Kidney glomerular epithelial cell (primary cell): ENCODE measurements around the gene CCDC90B.
"Not testable (repeated sequence)": the region's sequence is repeated elsewhere in the genome, so short reads cannot be mapped to it uniquely, and the experiment has no call there.

Source experiments
- DNase-seq: peaks from one replicate; lab custom pipeline; 2025; lab: John Stamatoyannopoulos, UW

The CCDC90B gene

DNA sequence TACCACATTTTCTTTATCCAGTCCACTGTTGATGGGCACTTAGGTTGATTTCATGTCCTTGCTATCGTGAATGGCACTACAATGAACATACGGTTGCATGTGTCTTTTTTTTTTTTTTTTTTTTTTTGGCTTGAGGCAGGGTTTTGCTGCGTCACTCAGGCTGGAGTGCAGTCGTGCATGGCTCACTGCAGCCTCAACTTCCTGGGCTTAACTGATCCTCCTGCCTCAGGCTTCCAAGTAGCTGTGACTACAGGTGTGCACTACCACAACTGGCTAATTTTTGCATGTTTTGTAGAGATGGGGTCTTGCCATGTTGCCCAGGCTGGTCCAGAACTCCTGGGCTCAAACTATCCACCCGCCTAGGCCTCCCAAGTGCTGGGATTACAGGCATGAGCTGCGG is 1.5 kb upstream of the CCDC90B start:
- no peak for DNase-seq

DNA sequence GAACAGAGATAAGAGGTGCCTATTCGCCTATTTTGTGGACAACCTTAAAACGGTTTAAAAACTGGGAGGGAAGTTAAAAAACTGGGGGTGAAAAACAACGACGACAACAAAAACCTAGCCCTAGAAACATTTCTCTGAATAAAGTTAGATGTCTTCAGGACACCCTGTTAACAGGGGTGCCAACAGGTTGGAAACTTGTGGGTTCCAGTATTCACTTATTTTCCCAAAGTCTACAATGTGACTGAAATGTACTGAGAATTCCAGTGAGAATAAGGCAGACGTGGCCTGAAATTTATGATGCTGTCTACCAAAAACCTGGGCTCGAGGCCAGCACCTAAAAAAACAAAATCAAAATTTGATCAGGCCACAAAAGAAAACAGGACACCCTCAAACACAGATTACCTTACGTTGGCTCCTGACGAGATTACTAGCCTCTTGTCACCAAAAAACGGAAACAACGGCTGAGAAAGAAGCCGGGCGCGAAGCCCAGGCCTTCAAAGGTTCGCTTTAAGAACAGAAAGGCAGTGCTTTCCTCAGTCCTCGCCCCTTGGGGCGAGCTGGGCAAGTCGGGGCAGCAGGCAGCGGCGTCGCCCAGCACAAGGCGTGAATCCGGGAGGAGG is 906 bp downstream of the CCDC90B start:
- no peak for DNase-seq

DNA sequence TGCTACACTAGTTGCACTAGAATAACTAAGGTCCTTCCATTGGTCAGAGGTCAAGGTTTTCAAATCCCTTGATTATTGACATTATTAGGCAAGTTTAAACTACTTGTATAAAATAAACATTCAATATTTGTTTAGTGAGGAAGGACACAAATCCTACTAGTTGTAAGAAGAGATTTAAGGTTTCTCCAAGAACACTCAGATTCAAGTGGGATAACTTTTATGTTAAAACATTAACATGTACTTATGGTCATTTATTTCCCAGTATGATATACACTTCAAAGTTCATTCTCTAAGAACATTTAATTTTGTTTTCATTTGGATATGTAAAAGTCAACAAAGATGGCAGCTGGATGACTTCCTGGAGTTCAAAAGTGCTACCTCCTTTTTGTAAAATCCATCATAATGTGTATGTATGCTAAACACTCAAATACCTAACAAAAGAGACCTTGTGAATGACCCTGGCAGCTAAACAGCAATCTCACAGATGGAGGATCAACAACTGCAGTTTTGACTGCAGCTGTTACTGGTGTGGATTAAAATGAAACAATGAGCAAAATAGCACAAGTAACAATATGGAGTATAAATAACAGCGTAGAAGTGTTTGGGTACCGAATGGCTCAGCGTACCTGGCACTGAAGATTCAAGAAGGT is 1.5 kb downstream of the CCDC90B start:
- no peak for DNase-seq

DNA sequence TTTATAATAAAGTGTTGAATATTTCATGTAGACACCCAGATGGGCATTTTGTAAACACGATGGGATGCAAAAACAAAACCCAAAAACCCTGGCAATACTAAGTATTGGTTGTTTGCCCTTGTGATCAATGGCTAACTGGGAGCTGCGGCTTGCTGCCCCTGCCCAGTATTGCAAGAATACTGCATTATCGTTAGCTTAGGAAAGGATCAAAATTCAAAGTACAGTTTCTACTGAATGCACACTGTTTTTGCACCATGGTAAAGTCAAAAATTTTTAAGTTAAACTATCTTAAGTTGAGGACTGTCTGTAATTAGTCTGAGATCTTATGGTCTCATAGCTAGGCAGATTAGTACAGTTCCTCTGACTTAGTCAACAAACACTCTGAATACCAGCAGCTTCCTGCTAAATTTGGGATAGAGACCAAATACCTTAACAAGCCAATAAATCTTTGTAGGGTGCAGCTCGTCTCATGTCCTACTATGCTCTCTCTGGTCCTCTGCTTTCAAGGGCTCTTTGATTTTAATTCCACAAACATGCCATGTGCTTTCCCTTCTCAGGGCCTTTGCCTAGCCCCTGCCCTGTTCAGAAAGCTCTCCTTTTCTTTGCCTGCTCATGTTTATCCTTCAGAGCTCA is 4.0 kb downstream of the CCDC90B start:
- DNase-seq = no peak

DNA sequence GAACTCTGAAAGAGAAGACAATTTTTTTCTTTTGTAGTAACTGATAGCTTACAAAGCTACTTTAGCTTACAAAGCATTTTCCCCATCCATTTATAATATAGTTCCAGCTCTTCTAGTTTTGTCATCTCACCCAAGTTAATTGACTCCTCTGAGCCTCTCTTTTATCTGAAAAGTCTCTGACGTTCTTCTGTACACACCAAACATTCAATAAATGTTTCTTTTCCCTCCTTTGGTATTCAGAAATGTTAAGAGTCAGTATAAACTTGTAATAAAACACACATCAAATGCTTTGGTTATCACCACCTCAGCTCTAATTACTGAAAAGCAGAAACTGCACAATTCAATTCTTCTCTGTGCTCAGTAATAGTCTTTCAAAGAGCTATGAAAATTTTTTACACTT is 5.9 kb downstream of the CCDC90B start:
- DNase-seq = no peak

DNA sequence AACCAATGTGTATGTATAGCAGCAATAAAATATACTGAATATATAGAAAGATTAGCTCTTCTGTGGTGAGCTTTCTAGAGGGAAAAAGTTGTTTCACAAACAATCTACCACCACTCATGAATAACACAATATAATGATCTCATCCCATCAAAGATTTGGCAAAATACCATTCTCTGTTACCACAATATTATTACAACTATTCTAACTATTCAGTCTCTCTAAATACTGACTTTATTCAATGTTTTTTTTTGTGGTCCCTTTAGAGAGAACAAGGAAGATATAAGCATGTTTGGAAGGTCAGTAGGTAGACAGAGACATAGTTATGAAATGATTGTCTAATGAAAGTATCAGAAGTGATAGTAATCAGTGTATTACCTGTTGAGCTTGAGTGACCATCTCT is 7.8 kb downstream of the CCDC90B start:
- peak; percentile 55 for DNase-seq

DNA sequence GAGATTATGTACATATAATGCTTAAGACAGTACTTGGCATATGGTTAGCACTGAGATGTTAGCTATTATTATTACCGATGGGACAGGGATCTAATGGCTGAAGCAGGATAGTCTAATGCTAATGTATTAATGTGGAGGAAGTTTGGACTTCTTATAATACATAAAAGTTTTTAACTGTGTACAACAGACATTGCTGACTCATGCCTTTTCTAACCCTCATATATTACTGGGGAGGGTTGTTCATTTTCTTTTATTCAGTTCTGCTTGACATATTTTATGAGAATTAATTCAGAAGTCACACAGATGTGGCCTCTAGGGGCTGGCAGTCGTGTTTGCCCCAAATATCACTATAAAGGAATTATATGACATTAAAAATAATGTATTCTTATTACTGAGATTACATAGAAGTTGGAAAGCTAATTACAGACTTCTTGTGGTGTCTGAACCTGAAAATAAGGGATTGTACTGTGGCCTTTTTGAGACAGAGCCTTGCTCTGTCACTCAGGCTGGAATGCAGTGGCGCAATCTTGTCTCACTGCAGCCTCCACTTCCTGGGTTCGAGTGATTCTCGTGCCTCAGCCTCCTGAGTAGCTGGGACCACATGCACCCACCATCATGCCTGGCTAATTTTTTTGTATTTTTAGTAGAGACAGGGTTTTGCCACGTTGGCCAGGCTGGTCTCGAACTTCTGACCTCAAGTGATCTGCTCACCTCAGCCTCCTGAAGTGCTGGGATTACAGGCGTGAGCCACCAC is 10.1 kb downstream of the CCDC90B start:
- DNase-seq = no peak

DNA sequence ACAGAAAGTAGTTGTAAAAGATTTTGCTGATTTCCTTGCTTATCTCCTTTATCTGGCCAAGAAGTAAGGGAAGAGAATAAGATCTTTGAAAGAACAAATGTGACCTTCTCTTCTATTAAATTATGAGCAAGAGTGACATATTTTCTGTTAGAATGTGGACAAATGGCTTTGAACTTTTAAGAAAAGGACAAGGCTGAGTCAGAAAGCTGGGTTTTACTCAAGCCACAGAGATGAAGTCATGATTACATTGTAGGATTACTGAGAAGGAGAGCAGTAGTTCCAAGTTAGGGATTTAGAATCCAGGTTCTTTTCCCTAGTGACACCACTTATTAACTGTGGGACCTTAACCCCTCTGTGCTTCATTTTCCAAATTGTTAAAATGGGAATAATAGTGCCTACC is 13.5 kb downstream of the CCDC90B start:
- peak; percentile 24 for DNase-seq

DNA sequence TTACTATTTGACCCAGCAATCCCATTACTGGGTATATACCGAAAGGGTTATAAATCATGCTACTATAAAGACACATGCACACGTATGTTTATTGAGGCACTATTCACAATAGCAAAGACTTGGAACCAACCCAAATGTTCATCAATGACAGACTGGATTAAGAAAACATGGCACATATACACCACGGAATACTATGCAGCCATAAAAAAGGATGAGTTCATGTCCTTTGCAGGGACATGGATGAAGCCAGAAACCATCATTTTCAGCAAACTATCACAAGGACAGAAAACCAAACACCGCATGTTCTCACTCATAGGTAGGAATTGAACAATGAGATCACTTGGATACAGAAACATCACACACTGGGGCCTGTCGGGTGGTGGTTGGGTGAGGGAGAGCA is 14.4 kb downstream of the CCDC90B start:
- not testable (repeated sequence) for DNase-seq

DNA sequence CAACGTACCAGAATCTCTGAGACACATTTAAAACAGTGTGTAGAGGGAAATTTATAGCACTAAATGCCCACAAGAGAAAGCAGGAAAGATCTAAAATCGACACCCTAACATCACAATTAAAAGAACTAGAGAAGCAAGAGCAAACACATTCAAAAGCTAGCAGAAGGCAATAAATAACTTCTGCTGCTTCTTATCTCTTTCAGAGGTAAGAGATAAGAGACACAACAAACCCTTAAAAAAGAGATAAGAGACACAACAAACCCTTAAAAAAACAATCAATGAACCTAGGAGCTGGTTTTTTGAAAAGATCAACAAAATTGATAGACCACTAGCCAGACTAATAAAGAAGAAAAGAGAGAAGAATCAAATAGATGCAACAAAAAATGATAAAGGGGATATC is 17.1 kb downstream of the CCDC90B start:
- DNase-seq = not testable (repeated sequence)

DNA sequence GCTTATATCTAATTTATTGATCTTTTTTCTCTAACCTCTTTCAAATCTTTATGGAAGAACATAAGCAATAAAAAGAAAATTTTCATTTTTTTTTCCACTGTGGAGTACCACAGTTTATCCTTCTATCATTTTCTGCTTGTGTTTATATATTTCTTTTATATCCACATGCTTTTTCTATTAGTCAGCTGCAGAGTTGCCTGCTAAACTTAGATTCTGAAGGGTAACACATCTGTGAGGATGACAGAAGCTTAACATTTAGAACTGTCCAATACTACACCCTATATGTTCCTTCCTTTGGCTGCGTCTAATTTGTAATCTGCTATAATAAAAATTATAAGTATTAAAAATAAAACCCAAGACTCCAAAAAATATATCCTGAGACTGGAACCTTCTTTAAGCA is 20.8 kb downstream of the CCDC90B start:
- no peak for DNase-seq

DNA sequence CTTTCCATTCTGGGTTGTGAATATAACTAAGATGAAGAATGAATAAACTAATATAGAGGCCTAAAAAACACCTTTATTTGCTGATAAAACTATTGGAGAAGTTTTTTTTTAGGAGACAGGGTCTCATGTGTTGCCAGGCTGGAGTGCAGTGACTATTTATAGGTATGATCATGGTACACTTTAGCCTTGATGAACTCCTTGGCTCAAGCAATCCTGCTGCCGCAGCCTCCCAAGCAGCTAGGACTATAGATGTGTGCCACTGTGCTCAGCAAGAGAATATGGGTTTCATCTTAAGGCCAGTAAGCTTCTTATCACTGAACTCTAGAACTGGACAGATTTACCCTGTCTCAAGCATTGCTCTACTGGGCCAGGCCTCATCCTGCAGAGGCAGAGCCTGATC is 26.6 kb downstream of the CCDC90B start:
- no peak for DNase-seq

DNA sequence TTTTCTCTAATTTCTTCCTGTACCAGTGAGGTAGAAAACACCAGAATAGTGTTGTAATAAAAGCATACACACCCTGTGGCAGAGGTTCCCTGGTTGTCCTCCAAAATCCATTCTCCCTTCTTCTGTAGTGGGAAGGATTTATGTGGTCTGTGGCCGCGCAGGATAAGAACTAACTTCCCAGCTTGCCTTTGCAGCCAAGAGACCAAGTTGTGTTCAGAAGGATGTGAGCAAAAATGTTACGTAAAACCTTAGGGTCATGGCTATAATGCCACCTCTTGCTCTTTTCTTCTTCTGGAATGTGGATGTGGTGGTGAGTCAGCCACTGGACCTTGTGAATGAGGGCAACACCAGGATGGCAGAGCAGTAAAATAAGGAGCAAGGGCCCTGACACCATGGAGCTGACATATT is 28.4 kb downstream of the CCDC90B start:
- peak; percentile 69 for DNase-seq

DNA sequence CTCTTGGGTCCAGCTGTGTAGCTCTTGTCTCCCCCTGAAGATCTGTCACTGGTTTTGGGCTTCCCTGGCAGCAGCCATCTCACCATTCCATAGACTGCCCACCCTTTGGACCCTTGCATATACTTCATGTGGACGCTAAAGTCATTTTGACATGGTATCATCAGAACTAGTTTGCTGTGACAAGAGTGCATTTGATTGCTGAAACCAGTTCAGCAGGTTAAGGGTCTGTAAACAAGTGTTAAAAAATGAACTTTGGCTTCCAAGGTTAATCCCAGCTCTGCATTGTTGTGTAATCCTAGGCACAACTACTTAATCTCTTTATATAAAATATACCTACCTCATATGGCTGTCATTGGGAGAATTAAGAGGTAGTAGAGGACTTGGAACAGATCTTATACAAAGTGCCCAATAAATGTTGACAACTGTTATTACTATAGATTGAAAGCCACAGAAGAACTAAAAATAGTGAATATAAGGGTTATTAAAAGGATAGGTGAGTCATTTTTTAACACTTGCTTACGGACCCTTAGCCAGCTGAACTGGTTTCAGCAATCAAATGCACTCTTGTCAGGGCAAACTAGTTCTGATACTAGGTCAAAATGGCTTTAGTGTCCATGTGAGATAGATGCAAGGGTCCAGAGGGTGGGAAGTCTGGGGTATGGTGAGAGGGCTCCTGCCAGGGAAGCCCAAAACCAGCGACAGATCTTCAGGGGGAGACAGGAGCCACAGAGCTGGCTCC is 29.4 kb downstream of the CCDC90B start:
- DNase-seq = no peak

DNA sequence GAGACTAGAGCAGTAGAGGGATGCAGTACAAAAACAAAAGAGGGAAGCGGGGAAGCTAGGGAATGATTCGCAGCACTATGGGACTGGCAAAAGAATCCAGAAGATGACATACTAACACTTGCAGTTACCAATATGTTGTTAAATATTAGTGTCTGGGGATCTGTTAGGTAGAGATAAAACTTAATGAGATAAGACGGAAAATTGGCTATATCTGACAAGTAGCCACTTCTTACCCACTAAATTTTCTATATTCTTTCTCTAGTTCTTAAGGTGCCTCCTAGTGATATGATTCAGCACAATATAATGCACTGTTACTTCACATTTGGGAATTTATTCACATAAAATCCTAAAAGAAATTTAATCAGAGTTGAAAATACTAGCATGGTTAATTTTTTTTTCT is 30.8 kb downstream of the CCDC90B start:
- DNase-seq = no peak

DNA sequence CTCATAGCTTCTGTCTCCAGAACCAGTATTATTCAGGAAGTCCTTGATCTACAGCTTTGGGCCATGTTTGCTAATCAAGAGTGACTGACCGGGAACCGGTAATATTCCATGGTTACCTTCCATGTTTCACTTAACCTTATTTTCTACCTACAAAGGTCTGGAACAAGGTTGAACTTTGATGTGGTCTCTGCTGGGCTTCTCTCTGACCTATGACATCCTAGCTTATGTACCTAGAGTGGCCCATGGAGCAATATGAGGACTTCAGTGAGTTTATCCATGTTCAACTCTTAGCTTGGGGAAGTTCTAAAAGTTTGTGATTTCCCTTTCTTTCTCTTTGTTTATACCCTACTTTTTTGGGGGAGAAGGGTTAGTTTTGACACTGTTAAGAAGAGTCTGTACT is 33.2 kb downstream of the CCDC90B start:
- DNase-seq = no peak

DNA sequence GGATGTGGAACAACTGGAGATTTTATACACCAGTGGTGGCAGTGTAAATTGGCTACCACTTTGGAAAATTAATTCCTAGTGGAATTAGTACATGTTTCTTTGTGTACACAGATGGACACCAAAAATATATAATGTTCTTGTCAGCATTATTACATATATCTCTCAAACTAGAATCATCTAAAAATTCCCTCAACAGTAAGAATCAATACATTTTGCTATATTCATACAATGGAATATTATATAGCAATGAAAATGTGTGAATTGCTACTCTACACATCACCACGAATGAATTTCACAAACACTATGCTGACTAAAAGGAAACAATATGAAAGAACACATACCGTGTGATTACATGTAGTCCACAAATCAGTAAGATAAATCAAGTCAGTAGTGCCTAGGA is 33.9 kb downstream of the CCDC90B start:
- no peak for DNase-seq

DNA sequence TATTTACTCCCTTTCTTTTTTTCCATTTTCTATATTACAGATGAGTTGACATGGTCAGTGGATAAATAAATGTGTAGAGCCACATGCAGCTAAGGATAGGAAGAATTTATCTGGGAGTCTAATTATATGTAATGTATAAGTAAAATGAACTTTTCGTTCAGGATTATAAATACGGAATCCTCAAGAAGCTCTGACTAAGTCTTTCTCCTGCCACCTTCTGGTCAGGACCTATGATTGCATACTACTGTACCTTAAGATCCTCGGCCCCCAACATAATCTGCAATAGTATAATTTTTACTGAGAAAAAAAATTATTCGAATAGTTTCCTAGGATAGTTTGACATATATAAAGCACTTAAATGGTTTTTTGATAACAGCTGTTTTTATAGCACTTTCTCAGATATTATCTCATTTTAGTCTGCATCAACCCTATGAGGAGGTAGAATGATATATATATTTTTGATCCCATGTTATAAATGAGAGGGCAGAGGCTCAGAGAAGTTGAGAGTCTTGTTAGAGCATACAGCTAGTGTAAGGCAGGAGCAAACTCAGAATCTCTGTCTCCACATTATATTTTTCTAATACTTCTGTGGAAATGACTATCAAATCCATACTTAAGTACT is 36.1 kb downstream of the CCDC90B start:
- DNase-seq = peak; percentile 49

DNA sequence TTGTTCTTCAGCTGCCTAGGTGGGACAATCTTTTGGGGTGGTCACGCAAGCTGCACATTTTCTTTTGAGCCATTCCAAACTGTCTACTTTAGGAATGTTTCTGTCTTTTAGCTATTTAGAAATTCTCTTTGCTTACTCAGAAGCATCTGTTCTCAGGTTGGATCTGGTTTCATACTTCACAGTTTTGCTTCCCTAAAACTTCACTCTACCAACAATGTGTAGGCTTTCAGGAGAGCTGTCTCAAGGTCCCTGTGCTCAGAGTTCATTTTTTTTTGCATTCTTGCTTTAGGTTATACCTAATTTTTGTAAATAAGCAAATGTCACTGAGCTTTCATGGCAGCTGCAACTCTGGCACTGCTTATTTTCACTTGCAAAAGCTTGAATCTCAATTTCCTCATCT is 36.7 kb downstream of the CCDC90B start:
- DNase-seq = no peak

DNA sequence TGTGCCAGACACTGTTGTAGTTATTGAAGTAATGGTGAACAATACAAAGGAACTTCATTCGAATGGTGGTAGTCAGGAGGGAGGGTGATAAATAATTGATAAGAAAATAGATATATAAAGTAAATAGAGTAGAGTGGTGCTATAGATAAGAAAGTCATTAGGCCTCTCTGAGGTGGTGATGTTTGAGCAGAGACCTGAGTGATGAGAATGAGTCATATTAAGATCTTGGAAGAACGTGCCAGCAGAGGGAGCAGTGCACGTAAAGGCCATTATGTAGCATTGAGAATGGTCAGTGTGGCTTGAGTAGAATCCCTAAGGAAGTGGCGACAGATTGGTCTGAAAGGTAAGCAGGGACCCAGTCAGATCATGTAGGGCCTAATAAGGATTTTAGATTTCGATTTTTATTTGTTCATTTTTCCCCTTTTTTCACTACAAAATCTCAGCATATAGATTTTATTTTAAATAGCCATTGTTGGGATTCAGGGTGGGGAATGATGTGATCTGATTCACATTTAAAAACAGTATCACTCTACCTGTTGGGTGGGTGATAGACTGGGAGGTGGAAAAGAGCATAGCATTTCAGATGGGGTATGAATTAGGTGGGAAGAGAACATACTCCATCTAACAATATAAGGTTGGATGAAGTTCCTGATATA is 44.7 kb downstream of the CCDC90B start:
- peak; percentile 77 for DNase-seq

DNA sequence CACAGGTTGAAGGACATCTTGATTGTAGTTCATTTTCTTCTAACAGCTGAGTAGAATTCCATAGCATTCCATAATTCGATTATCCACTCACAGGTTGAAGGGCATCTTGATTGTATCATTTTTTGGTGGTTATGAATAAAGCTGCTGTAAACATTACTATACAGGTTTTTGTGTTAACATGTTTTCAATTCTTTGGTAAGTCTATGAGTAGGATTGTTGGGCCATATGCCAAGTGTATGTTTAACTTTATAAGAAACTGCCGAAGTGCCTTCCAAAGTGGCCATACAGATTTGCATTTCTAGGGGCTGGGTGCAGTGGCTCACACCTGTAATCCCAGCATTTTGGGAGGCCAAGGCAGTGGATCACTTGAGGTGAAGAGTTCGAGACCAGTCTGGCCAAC is 48.1 kb downstream of the CCDC90B start:
- no peak for DNase-seq
